C4-2B (cell line): ENCODE data around the gene ZNF302.

Experiments used
- CTCF ChIP-seq: fragments of 450-650 bp; conservative IDR thresholded peaks from 2 replicates; pipeline ENCODE4 v1.5.1; 2017; ENCODE audit warnings: mild to moderate bottlenecking
- ZFX ChIP-seq: fragments of 450-650 bp; IDR thresholded peaks from 2 replicates; pipeline ENCODE4 v1.6.1; 2017

GRCh38 chr19:34644991-34645461 lies 32.5 kb upstream of the ZNF302 start:
- TF ChIP-seq CTCF = peak; percentile 20
- TF ChIP-seq ZFX = no peak
